Gastroesophageal sphincter (tissue), 4 donors: ENCODE measurements around the gene SLC4A5. TPM values are rescaled to one million over a fixed set of nuclear protein-coding genes. Genes with fewer than 3 reads are reported as not detected.
A peak's percentile ranks its signal among the peaks of the same experiment; 100 is the strongest.

ENCODE experiments used
- ATAC-seq: fragments of 150-250 bp; one replicate; pipeline ENCODE4 v1.9.1; 2016; ENCODE audit warnings: mild to moderate bottlenecking, moderate library complexity
- H3K27ac ChIP-seq, 4 donors: fragments of 200-600 bp; sonication (generic) in 3 of 4; 1 replicate in 3 of 4; 2 replicates in 1 of 4; pipeline ENCODE4 v1.5.1; 2016 to 2019
- H3K27me3 ChIP-seq: fragments of 200-600 bp; sonication (generic); one replicate; pipeline ENCODE4 v1.5.1; 2019
- H3K36me3 ChIP-seq, 2 donors: fragments of 200-600 bp; sonication (generic); one replicate each; pipeline ENCODE4 v1.5.1; 2019; ENCODE audit warnings: control low read depth in 1 of 2
- H3K4me1 ChIP-seq, 3 donors: fragments of 200-600 bp; sonication (generic); 1 replicate in 2 of 3; 2 replicates in 1 of 3; pipeline ENCODE4 v1.5.1; 2016 to 2019; ENCODE audit warnings: control low read depth in 2 of 3
- H3K4me3 ChIP-seq, 2 donors: fragments of 200-600 bp; sonication (generic); one replicate each; pipeline ENCODE4 v1.5.1; 2019; ENCODE audit warnings: mild to moderate bottlenecking in 1 of 2, moderate library complexity in 1 of 2
- H3K9me3 ChIP-seq, 3 donors: fragments of 200-600 bp; sonication (generic); one replicate each; pipeline ENCODE4 v1.5.1; 2017 to 2019; ENCODE audit warnings: control low read depth in 2 of 3
- CTCF ChIP-seq, 4 experiments: fragments of 200-600 bp in 2 of 4; fragments of 450-650 bp in 2 of 4; sonication (generic) in 1 of 4; IDR thresholded peaks; one replicate each; pipeline ENCODE4 v1.5.1; 2017 to 2019; ENCODE audit warnings: antibody characterized with exemption in 4 of 4, mild to moderate bottlenecking in 2 of 4, moderate library complexity in 2 of 4
- EP300 ChIP-seq: sonication (generic); formaldehyde crosslinking; IDR thresholded peaks from one replicate; pipeline ENCODE4 v1.6.1; 2017; ENCODE audit warnings: antibody characterized with exemption, mild to moderate bottlenecking
- POLR2A ChIP-seq, 2 donors: fragments of 450-650 bp; IDR thresholded peaks; one replicate each; pipeline ENCODE4 v1.6.1; 2017; ENCODE audit warnings: antibody characterized with exemption in 2 of 2, mild to moderate bottlenecking in 2 of 2, moderate library complexity in 1 of 2
- POLR2AphosphoS5 ChIP-seq: sonication (generic); formaldehyde crosslinking; IDR thresholded peaks from one replicate; pipeline ENCODE4 v1.6.1; 2017; ENCODE audit warnings: antibody characterized with exemption
- WGBS, 2 donors: methylation state at CpG; one replicate each; pipeline ENCODE4 v1.1.5; 2018; ENCODE audit warnings: low coverage in 1 of 2; 5-methylcytosine and 5-hydroxymethylcytosine counted together
- total RNA-seq, 4 donors: library from RNA; depleted of rRNA; stranded (reverse); fragments of >200 nt; gene quantifications; one replicate each; pipeline ENCODE4 v1.1.0, GENCODE V29; 2016

The SLC4A5 gene
- total RNA-seq, 4 donors from 2014 or later: 1.8 to 9.4 (median 5.0) TPM

DNA sequence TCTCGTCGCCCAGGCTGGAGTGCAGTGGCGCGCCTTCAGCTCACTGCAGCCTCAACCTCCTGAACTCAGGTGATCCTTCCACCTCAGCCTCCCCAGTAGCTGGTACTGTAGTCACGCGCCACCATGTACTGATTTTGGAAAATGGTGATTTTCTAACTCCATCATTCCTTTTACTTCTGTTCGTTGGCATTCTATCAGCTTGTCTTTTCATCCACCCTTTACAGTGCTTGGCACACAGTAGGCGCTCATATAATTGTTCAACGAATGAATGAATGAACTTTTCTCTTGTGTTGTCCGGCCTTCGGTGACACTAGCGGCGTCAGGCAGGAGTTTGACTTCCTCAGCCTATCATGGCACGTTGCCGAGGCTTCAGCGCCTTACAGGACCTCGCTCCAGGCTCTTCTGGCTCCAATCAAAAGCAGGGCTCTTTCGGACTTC is 145.2 kb downstream of the SLC4A5 start:
- Histone ChIP-seq H3K4me1 (peaks cover 0 to 44% (median 7%) of the 10 kb centered on the region in 3 donors), H3K27ac (peak overlapping the region in 3 of 4 donors; percentile 89 to 96 (median 93)), H3K36me3 (no peaks in the 10 kb centered on the region), H3K9me3 (no peaks in the 10 kb centered on the region), H3K27me3 (peaks cover 4% of the 10 kb centered on the region), H3K4me3 (peak overlapping the region in 1 of 2 donors; percentile 69)
- ATAC-seq: no peak
- TF ChIP-seq CTCF (IDR thresholded peaks at IDR 0.05) (no peak), EP300 (no peak), POLR2AphosphoS5 (no peak), POLR2A (IDR thresholded peaks at IDR 0.05) (no peak)
- 25 to 50% methylated on average over 8 to 13 of the region's 18 CpGs for WGBS, 2 donors

DNA sequence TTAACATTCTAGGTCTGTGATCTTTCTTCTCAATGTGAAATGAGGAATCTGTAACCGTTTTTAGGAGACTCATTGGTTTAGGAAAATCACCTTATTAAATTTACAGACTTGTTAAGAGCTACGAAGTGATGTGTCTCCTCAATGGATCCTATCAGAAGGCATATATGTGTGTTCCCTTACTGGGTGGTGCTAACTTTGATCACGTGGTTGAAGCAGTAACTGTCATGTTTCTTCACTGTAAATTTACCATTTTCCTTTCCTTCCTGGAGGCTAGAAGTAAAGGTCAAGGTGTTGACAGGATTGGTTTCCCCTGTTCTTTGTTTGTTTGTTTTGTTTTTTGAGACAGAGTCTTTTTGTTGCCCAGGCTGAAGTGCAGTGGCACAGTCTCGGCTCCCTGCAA is 146.2 kb downstream of the SLC4A5 start:
- Histone ChIP-seq H3K27ac (no peak overlapping the region), H3K36me3 (no peaks in the 10 kb centered on the region), H3K9me3 (no peaks in the 10 kb centered on the region), H3K4me1 (peaks cover 0 to 35% (median 7%) of the 10 kb centered on the region in 3 donors), H3K27me3 (peaks cover 4% of the 10 kb centered on the region), H3K4me3 (no peak overlapping the region)
- no peak for ATAC-seq
- no peak for TF ChIP-seq EP300
- no peak for TF ChIP-seq CTCF (IDR thresholded peaks at IDR 0.05)
- TF ChIP-seq POLR2AphosphoS5: no peak
- TF ChIP-seq POLR2A (IDR thresholded peaks at IDR 0.05): no peak
- WGBS, 2 donors: 70 to 72% methylated on average over 4 of the region's 4 CpGs

- peaks cover 4% of the 10 kb centered on the region for H3K27me3 ChIP-seq
- H3K27ac ChIP-seq: no peak overlapping the region
Measured at GRCh38 chr2:74194799-74195198, 148.4 kb downstream of the SLC4A5 start.

GRCh38 chr2:74191596-74192380 is 151.4 kb downstream of the SLC4A5 start:
- no peaks in the 10 kb centered on the region for H3K9me3 ChIP-seq
- 67 to 74% methylated on average over 3 to 6 of the region's 6 CpGs for WGBS, 2 donors
- H3K36me3 ChIP-seq: no peaks in the 10 kb centered on the region
- no peak for ATAC-seq
- H3K27ac ChIP-seq: no peak overlapping the region
- no peak overlapping the region for H3K4me3 ChIP-seq
- TF ChIP-seq POLR2AphosphoS5 (no peak), CTCF (IDR thresholded peaks at IDR 0.05) (no peak), EP300 (no peak), POLR2A (IDR thresholded peaks at IDR 0.05) (no peak)
- no peaks in the 10 kb centered on the region for H3K4me1 ChIP-seq
- H3K27me3 ChIP-seq: peaks cover 4% of the 10 kb centered on the region

More at GRCh38 chr2:74194799-74195198, 148.4 kb downstream of the SLC4A5 start:
- Histone ChIP-seq H3K9me3 (no peaks in the 10 kb centered on the region), H3K4me3 (no peak overlapping the region), H3K4me1 (peaks cover 0 to 19% (median 4%) of the 10 kb centered on the region in 3 donors), H3K36me3 (no peaks in the 10 kb centered on the region)
- WGBS, 2 donors: 100% methylated on average over 1 of the region's 1 CpG
- no peak for ATAC-seq
- no peak for TF ChIP-seq POLR2A (IDR thresholded peaks at IDR 0.05)
- no peak for TF ChIP-seq EP300
- TF ChIP-seq CTCF (IDR thresholded peaks at IDR 0.05): no peak
- no peak for TF ChIP-seq POLR2AphosphoS5

DNA sequence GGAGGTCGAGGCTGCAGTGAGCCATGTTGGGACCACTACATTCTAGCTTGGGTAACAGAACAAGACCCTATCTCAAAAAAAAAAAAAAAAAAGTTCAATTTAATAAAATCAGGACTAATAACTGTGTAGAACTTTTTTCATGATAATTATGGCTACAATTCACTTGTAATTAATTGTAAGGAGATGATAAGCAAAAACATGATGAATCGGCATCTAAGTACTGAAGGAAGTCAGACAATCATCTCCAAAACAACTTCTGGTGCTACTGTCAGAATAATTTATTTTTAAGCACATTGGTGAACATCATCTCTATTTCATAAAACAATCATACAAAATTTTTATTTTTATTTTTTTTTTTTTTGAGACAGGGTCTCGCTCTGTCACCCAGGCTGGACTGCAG is 154.5 kb downstream of the SLC4A5 start:
- Histone ChIP-seq H3K4me3 (no peak overlapping the region), H3K36me3 (no peaks in the 10 kb centered on the region), H3K27ac (peak overlapping the region in 1 of 4 donors; percentile 46), H3K4me1 (no peaks in the 10 kb centered on the region), H3K9me3 (no peaks in the 10 kb centered on the region), H3K27me3 (peaks cover 3% of the 10 kb centered on the region)
- no peak for TF ChIP-seq CTCF (IDR thresholded peaks at IDR 0.05)
- TF ChIP-seq POLR2A (IDR thresholded peaks at IDR 0.05): no peak
- no peak for TF ChIP-seq EP300
- no peak for TF ChIP-seq POLR2AphosphoS5
- 93 to 100% methylated on average over 2 to 3 of the region's 3 CpGs for WGBS, 2 donors
- no peak for ATAC-seq
